SK-N-SH treated with all-trans-retinoic acid at 6 μM for 48 hours (cell line): Measurements from ENCODE around the gene DTNB.

Experiments
- ATAC-seq: fragments of 200-7000 bp; cut with Tn5 transposase; 3 replicates; pipeline ENCODE4 v1.9.1; 2020; ENCODE audit warnings: mild to moderate bottlenecking, moderate library complexity
- ARNTL ChIP-seq: fragments of 450-650 bp; formaldehyde crosslinking; IDR thresholded peaks from 2 replicates; pipeline ENCODE4 v1.5.0; 2020; ENCODE audit warnings: low read depth, mild to moderate bottlenecking, moderate library complexity, borderline replicate concordance
- BACH2 ChIP-seq: fragments of 250-450 bp; sonication (Bioruptor Pico); IDR thresholded peaks from 2 replicates; pipeline ENCODE4 v1.9.0; 2021; ENCODE audit warnings: mild to moderate bottlenecking, borderline replicate concordance
- CREB5 ChIP-seq: fragments of 250-450 bp; sonication (Bioruptor Pico); IDR thresholded peaks from 2 replicates; pipeline ENCODE4 v1.5.1; 2020; ENCODE audit warnings: low read depth, mild to moderate bottlenecking, moderate library complexity
- CSDC2 ChIP-seq: fragments of 250-450 bp; sonication (Bioruptor Pico); IDR thresholded peaks from 2 replicates; pipeline ENCODE4 v1.5.0; 2020; ENCODE audit warnings: mild to moderate bottlenecking, moderate library complexity
- CSRNP3 ChIP-seq: fragments of 250-450 bp; sonication (Bioruptor Pico); IDR thresholded peaks from 2 replicates; pipeline ENCODE4 v1.5.1; 2021; ENCODE audit warnings: mild to moderate bottlenecking, moderate library complexity
- ESRRG ChIP-seq: fragments of 250-450 bp; sonication (Bioruptor Pico); IDR thresholded peaks from 2 replicates; pipeline ENCODE4 v1.6.1; 2021; ENCODE audit warnings: mild to moderate bottlenecking
- ISL1 ChIP-seq: fragments of 250-450 bp; sonication (Bioruptor Pico); IDR thresholded peaks from 2 replicates; pipeline ENCODE4 v2.1.2; 2022; ENCODE audit warnings: mild to moderate bottlenecking, moderate library complexity
- PATZ1 ChIP-seq: fragments of 250-450 bp; sonication (Bioruptor Pico); IDR thresholded peaks from 2 replicates; pipeline ENCODE4 v1.8.0; 2020; ENCODE audit warnings: mild to moderate bottlenecking, moderate library complexity, borderline replicate concordance
- POU6F1 ChIP-seq: fragments of 250-450 bp; sonication (Bioruptor Pico); IDR thresholded peaks from 2 replicates; pipeline ENCODE4 v1.8.0; 2021; ENCODE audit warnings: low read depth, mild to moderate bottlenecking, moderate library complexity, borderline replicate concordance
- PPARA ChIP-seq: fragments of 250-450 bp; sonication (Bioruptor Pico); IDR thresholded peaks from 2 replicates; pipeline ENCODE4 v1.5.0; 2020; ENCODE audit warnings: mild to moderate bottlenecking, borderline replicate concordance
- RARB ChIP-seq: fragments of 250-450 bp; sonication (Bioruptor Pico); IDR thresholded peaks from 2 replicates; pipeline ENCODE4 v1.8.0; 2021; ENCODE audit warnings: mild to moderate bottlenecking, moderate library complexity
- SNAI2 ChIP-seq: fragments of 250-450 bp; sonication (Bioruptor Pico); IDR thresholded peaks from 2 replicates; pipeline ENCODE4 v1.5.0; 2020; ENCODE audit warnings: mild to moderate bottlenecking, moderate library complexity
- TCF4 ChIP-seq: fragments of 250-450 bp; sonication (Bioruptor Pico); IDR thresholded peaks from 2 replicates; pipeline ENCODE4 v1.8.0; 2021; ENCODE audit warnings: mild to moderate bottlenecking, moderate library complexity, borderline replicate concordance
- TOX ChIP-seq: fragments of 250-450 bp; sonication (Bioruptor Pico); IDR thresholded peaks from 2 replicates; pipeline ENCODE4 v1.8.0; 2021; ENCODE audit warnings: mild to moderate bottlenecking, moderate library complexity, borderline replicate concordance
- TSHZ2 ChIP-seq: fragments of 250-450 bp; sonication (Bioruptor Pico); IDR thresholded peaks from 2 replicates; pipeline ENCODE4 v1.5.0; 2020; ENCODE audit warnings: mild to moderate bottlenecking, moderate library complexity
- ZC3H10 ChIP-seq: fragments of 250-450 bp; sonication (Bioruptor Pico); IDR thresholded peaks from 2 replicates; pipeline ENCODE4 v1.5.1; 2021; ENCODE audit warnings: mild to moderate bottlenecking, moderate library complexity
- ZFP3 ChIP-seq: fragments of 250-450 bp; sonication (Bioruptor Pico); IDR thresholded peaks from 2 replicates; pipeline ENCODE4 v1.5.0; 2020; ENCODE audit warnings: mild to moderate bottlenecking, moderate library complexity
- ZFP30 ChIP-seq: fragments of 450-650 bp; formaldehyde crosslinking; IDR thresholded peaks from 2 replicates; pipeline ENCODE4 v1.5.0; 2022; ENCODE audit warnings: mild to moderate bottlenecking, moderate library complexity
- ZNF565 ChIP-seq: fragments of 450-650 bp; formaldehyde crosslinking; conservative IDR thresholded peaks from 2 replicates; pipeline ENCODE4 v1.5.0; 2020; ENCODE audit warnings: low read depth, mild to moderate bottlenecking, moderate library complexity
- ZNF8 ChIP-seq: fragments of 450-650 bp; formaldehyde crosslinking; IDR thresholded peaks from 2 replicates; pipeline ENCODE4 v1.5.0; 2020; ENCODE audit warnings: mild to moderate bottlenecking, moderate library complexity

DTNB gene

GRCh38 chr2:25561136-25561850 lies 112.1 kb downstream of the DTNB start:
- ATAC-seq: no peak
- no peak for TF ChIP-seq TCF4 (CRISPR knock-in tag)
- TF ChIP-seq PPARA (CRISPR knock-in tag): no peak
- TF ChIP-seq TSHZ2 (CRISPR knock-in tag): no peak
- TF ChIP-seq RARB (CRISPR knock-in tag): no peak
- TF ChIP-seq ZFP3 (CRISPR knock-in tag): no peak
- TF ChIP-seq TOX (CRISPR knock-in tag): no peak
- no peak for TF ChIP-seq SNAI2 (CRISPR knock-in tag)
- TF ChIP-seq ARNTL: no peak
- TF ChIP-seq ZNF8 (CRISPR knock-in tag): no peak
- TF ChIP-seq CREB5: no peak
- TF ChIP-seq CSRNP3 (CRISPR knock-in tag): no peak
- TF ChIP-seq ZFP30: no peak
- no peak for TF ChIP-seq ZNF565 (CRISPR knock-in tag)
- no peak for TF ChIP-seq ESRRG
- no peak for TF ChIP-seq ZC3H10 (CRISPR knock-in tag)
- TF ChIP-seq POU6F1 (CRISPR knock-in tag): no peak
- TF ChIP-seq ISL1 (CRISPR knock-in tag): no peak

GRCh38 chr2:25559148-25559547 lies 114.2 kb downstream of the DTNB start:
- TF ChIP-seq SNAI2 (CRISPR knock-in tag) (no peak), TOX (CRISPR knock-in tag) (no peak), CSDC2 (CRISPR knock-in tag) (no peak)
- TF ChIP-seq, all 23 proteins: peak for 0
- ATAC-seq: no peak

- TF ChIP-seq ZFP30 (no peak), ISL1 (CRISPR knock-in tag) (no peak), ESRRG (no peak), TSHZ2 (CRISPR knock-in tag) (no peak), TCF4 (CRISPR knock-in tag) (no peak), PATZ1 (CRISPR knock-in tag) (no peak), ARNTL (no peak), ZNF8 (CRISPR knock-in tag) (no peak), CREB5 (no peak), ZNF565 (CRISPR knock-in tag) (no peak), CSDC2 (CRISPR knock-in tag) (no peak), BACH2 (CRISPR knock-in tag) (no peak), CSRNP3 (CRISPR knock-in tag) (no peak)
- ATAC-seq: peak; percentile 78
Observed at GRCh38 chr2:25558262-25558661, 115.1 kb downstream of the DTNB start.
